Liver (tissue), 3 donors: Measurements from ENCODE around the gene NPIPB8.

Experiments
- CTCF ChIP-seq: fragments of 150-350 bp; IDR thresholded peaks from 2 replicates; pipeline ENCODE4 v1.5.1; 2017; ENCODE audit warnings: improper control_type of control experiment, low read depth, low read length; ENCODE audit not compliant: missing input control
- EGR1 ChIP-seq, 2 donors: IDR thresholded peaks; 2 replicates each; pipeline ENCODE4 v1.6.1; 2016 to 2018; ENCODE audit warnings: antibody characterized with exemption in 2 of 2, low read depth in 2 of 2
- GABPA ChIP-seq, 2 donors: IDR thresholded peaks in 1 of 2; conservative IDR thresholded peaks in 1 of 2; 2 replicates each; pipeline ENCODE4 v1.6.1; 2016; ENCODE audit warnings: antibody characterized with exemption in 2 of 2, mild to moderate bottlenecking in 1 of 2, moderate library complexity in 1 of 2
- MAX ChIP-seq: IDR thresholded peaks from 2 replicates; pipeline ENCODE4 v1.6.1; 2016; ENCODE audit warnings: antibody characterized with exemption
- REST ChIP-seq: IDR thresholded peaks from 2 replicates; pipeline ENCODE4 v1.6.1; 2016; ENCODE audit warnings: antibody characterized with exemption, mild to moderate bottlenecking
- RXRA ChIP-seq, 2 donors: IDR thresholded peaks; 2 replicates each; pipeline ENCODE4 v1.6.1; 2017 to 2018; ENCODE audit warnings: antibody characterized with exemption in 2 of 2, mild to moderate bottlenecking in 1 of 2
- SP1 ChIP-seq: IDR thresholded peaks from 2 replicates; pipeline ENCODE4 v1.6.1; 2018; ENCODE audit warnings: antibody characterized with exemption, mild to moderate bottlenecking
- TAF1 ChIP-seq: conservative IDR thresholded peaks from 2 replicates; pipeline ENCODE4 v1.6.1; 2016; ENCODE audit warnings: antibody characterized with exemption, mild to moderate bottlenecking
- YY1 ChIP-seq: IDR thresholded peaks from 2 replicates; pipeline ENCODE4 v1.6.1; 2016; ENCODE audit warnings: antibody characterized with exemption, mild to moderate bottlenecking
- TF ChIP-seq, protein P1 (sequence below): IDR thresholded peaks from 2 replicates; pipeline ENCODE4 v1.6.1; 2016; ENCODE audit warnings: antibody characterized with exemption
- donor health status: healthy.
- donor health status: healthy.

DNA sequence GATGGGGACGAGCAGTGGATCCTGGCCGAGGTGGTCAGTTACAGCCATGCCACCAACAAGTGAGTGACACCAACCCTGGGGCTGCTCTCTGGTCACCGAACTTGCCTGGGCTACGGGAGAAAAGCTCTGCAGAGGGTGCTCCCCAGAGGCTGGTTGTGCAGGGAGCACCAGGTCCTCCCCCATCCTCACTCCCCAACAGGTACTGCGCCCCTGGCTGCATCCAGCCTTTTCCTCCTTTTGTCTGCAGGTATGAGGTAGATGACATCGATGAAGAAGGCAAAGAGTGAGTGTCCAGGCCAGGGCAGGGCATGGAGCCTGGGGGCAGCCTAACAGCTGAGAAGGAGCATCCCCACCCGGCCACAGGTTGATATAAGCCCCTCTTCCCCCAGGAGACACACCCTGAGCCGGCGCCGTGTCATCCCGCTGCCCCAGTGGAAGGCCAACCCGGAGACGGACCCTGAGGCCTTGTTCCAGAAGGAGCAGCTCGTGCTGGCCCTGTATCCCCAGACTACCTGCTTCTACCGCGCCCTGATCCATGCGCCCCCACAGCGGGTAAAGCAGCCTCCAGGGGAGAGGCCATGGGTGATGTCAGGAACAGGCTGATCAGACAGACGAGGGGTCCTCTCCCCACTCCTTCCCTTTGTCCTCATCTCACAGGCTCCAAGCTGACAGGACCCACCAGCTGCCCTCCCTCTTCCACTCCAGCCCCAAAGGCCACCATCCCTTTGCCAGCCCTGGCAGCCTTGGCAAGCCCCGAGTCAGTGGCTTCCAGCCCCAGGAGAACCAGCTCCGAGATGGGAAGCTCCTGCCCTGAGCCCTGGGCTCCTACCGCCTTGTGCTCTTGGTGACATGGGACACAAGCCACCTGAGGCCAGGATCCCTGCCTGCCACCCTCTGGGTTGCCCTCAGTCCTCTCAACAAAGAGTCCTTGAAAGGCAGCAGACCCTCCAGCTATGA is 47.2 kb upstream of the NPIPB8 start:
- no peak for TF ChIP-seq CTCF
- no peak for TF ChIP-seq TAF1
- no peak for TF ChIP-seq SP1
- no peak for TF ChIP-seq YY1
- no peak for TF ChIP-seq REST
- TF ChIP-seq MAX: no peak
- TF ChIP-seq EGR1 (IDR thresholded peaks at IDR 0.05; ENCODE audit: low read depth in 2 of 2): no peak
- no peak for TF ChIP-seq RXRA (IDR thresholded peaks at IDR 0.05)
- no peak for TF ChIP-seq GABPA (IDR thresholded peaks at IDR 0.05 in 1 of 2, conservative IDR thresholded peaks at IDR 0.05 in 1 of 2)
- TF ChIP-seq, protein P1, sequence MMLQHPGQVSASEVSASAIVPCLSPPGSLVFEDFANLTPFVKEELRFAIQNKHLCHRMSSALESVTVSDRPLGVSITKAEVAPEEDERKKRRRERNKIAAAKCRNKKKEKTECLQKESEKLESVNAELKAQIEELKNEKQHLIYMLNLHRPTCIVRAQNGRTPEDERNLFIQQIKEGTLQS: no peak
